T-helper 1 cell treated with Interleukin-12 subunit alpha and Interleukin-12 subunit beta and Interleukin-4 antibody, amounts not matched to agents 30 ng/mL and 1 ng/mL, for 36 hours (primary cell): ENCODE data around the gene LY6G5C. TPM values are rescaled to one million over a fixed set of nuclear protein-coding genes. Genes with fewer than 3 reads are reported as not detected.

Experiments
- intact Hi-C: fragments of 100-400 bp; cut with micrococcal nuclease; formaldehyde crosslinking; loops from one replicate; pipeline ENCODE4 v1.15.1; 2024
- total RNA-seq: library from RNA; stranded (reverse); gene quantifications from 2 replicates; pipeline ENCODE4 v1.2.3, GENCODE V29; 2022

Gene LY6G5C
- total RNA-seq, 1 donor from 2014 or later, result 6.3 TPM

DNA sequence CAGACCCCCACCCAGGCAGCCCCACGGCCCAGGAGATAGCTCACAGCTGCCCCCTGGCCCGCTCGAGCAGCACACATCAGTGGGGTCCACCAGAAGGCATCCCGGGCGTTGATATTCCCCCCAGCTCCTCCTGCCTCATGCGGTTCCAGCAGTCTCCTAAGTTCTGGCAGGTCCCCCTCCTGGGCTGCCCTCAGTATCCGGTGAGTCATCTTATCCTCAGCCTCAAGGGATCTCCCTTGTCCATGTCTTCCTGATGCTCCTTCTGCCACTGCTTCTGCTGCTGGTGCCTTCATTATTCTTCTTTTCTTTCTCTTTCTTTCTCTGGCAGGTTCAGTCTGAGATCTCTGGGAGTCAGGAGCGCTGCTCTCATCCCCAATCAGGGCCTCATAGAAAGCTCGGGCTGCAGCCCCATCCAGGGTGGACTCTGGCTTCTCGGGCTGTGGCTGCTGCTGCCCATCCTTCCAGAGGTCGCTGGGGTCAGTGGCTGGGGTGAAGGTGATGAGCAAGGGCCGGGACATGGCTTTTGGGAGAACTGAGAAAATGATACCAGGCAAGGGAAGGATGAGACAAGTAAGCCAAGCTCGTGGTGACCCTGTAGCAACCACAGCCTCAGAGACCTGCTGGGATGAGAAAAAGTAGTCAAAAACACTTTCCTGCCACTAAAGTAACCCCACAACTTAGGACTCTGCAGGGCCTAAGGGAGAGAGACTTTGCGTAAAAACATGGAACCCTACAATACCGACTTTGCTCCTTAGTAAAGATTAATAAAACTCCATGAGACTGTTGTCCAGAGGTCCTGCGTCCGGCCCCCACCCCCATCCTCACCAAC lies 16.7 kb downstream of the LY6G5C start:
- intact Hi-C loops, result loop anchor here (2.0 to 10.0 kb wide), 4 partner anchors 171 to 1751 kb away; partner anchors contain the start of genes ATF6B, CUTA, PHF1 and PSMB9

DNA sequence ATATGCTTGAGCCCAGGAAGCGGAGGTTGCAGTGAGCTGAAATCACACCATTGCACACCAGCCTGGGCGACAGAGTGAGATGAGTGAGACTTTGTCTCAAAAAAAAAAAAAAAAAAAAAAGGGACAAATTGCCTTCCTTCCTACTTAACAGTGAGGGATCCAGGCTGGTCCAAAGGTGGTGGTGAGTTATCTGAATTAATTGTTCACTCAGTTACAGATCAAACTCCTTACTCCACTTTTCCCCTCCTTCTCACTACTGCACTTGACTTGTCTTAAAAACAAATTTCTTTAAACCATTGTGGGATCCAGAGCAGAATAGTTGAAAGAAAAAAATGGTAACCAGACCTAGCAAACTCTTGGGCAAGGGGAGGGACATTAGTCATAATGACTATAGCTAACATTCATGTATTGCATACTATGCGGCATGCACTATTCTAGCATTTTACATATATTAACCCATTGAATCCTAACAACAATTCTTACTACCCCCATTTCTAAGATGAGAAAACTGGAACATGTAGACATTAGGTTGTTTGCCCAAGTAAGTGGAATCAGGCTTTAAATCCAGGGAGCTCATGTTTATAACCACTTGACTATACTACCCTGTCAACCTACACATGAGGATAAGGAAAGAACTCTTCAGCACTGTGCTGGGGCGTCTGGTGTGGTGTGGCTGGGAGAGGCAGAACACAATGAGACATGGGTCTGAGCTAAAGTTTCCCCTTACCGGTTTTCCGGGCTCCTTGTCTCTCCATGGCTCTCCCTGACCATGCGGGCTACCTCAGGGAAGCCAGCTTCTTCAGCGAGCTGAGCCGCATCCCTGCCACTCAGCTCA lies 17.5 kb downstream of the LY6G5C start:
- intact Hi-C loops, result loop anchor here (10.0 kb wide), 2 partner anchors 1191 to 1751 kb away; partner anchors contain the start of genes CUTA, PHF1, PSMB9 and TAP1

DNA sequence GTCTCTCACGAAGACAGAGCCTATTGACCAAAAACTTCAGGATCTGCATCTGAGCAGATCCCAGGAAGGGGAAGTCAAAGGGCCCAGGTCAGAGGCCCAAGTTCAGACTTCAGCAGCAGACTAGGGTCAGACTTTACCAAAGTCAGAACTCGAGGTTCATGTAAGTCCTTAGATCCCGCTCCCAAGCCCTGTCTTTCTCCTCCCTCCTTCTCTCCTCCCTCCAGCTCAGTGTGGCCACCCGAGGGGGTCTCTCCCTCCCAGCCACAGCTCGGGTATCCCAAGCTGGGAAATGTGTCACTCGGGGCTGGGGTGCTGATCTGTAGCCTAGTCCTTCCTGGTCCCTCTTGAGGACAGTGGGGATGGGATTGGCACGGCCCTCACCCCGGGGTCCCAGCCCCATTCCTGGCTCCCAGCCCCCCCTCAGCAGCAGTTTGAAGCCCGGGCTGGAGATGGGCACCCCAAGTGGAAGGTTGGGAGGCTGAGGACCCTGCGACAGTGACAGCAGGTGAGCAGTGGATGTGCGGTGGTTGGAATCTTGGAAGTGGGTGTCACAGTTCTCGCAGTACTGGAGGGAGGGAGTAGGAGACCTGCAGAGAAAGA lies 18.6 kb downstream of the LY6G5C start:
- intact Hi-C loops, result loop anchor here (10.0 kb wide), 2 partner anchors 1193 to 1753 kb away; partner anchors contain the start of genes CUTA, PHF1, PSMB9 and TAP1

DNA sequence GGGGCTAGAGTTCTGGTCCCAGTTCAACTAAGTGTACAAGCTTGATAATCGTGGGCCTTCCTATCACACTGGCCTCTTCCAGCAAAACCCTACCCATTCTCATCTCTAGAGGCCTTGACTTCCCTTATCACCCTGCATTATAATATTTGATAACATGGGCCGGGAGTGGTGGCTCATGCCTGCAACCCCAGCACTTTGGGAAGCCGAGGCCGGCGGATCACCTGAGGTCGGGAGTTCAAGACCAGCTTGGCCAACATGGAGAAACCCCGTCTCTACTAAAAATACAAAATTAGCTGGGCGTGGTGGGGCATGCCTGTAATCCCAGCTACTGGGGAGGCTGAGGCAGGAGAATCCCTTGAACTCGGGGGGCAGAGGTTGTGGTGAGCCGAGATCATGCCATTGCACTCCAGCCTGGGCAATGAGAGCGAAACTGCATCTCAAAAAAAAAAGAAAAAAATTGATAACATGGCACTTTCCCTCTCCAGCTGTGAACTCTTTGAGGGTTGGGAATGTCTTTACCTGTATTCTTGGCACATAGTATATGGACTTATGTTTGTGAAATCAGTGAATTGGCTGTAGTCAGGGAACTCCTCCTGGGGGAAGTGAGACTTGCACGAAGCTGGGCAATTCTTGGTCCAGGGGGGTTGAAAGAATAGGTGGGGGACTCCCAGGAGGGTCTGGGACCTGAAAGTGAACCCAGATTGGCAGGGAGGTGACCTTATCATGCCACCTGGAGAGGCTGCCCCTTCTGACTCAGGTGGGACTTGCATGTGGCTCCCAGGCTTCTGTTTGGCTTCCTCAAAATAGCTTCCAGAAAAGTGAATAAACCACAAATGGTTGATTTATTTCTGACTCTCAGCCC lies 19.4 kb downstream of the LY6G5C start:
- intact Hi-C loops, result loop anchor here (10.0 kb wide), 2 partner anchors 1193 to 1753 kb away; partner anchors contain the start of genes CUTA, PHF1, PSMB9 and TAP1

DNA sequence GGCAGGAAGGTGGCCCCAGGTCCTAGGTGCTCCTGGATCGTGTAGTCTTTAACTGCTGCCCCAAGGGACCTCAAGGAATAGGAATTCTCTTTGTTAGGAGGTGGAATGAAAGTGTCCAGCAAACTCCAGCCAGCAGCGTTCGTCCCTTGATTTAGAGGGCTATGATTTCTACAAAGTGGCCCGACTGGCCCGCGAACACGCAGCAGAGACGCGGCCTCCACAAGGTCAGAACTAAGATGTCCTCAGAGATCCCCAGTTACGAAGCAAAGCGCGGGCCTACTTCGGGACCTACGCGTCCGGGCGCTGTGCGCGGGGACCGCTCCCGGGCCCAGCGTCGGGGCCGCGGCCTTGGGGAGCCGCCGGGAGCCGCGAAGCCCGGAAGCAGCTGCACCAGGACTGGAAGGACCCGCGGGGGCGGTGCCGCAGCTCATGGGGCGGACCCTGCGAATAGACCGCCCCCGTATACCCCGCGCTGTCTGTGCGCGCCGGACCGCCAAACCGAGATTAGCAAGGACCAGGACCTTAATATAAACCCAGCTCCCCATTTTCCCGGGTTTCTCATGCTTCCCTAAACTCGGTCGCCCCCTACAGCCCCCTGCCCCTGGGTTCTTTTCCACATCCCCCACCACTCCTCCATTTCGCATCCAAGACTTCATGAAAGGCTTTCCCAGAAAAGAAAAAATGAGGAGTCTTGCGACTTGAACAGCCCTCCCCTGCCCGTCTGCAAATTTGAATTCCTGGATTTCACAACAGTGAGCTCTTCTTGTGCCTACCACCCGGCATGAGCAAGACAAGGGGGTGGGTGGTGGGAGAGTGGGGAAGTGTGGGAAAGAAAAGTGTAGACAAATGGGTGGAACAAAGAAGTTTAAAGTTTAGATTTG lies 20.2 kb downstream of the LY6G5C start, which contains the start of gene C6orf47:
C6orf47 (minus strand) TSS at position 398 of the 881 bp plus-strand sequence. CDS start 831 bp downstream, outside the sequence.
- intact Hi-C loops, result loop anchor here (1.0 to 10.0 kb wide), 3 partner anchors 8 to 1754 kb away; partner anchors contain the start of genes BAG6, CUTA, PHF1 and PSMB9

DNA sequence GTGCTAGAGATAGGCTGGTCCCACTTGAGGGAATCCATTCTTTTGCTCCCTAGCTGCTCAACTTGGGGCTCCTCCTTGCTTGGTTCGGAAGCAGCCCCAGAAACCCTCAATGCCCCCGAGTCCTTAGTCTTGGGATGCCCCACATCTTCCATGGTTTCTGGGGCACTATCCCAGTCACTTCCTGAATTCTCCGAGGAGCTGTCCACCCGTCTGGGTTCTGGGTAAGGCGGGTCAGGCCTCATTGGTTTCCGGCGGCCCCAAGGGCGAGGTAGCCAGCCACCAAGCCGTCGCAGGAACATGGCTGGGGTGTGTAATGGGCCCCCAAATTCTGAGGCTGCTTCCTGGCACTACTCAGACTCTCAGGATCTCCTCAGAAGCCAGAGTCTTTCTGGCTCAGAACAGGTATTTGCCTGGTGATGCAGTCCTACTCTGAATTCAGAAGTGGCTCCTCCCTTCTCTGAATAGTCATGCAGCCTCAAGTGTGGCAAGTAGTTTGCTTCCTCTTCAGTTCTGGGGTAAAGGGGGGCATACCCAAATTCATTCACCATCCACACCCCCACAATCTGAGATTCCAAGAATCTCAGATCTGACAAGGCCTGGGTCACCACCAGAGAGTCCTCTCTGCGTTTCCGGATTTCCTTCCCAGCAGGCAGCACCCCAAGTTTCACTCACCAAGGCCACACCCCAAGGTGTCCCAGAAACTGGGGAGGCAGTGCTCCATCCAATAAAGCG lies 21.1 kb downstream of the LY6G5C start:
- intact Hi-C loops, result loop anchor here (1.0 to 10.0 kb wide), 3 partner anchors 8 to 1755 kb away; partner anchors contain the start of genes BAG6, CUTA, PHF1 and PSMB9

DNA sequence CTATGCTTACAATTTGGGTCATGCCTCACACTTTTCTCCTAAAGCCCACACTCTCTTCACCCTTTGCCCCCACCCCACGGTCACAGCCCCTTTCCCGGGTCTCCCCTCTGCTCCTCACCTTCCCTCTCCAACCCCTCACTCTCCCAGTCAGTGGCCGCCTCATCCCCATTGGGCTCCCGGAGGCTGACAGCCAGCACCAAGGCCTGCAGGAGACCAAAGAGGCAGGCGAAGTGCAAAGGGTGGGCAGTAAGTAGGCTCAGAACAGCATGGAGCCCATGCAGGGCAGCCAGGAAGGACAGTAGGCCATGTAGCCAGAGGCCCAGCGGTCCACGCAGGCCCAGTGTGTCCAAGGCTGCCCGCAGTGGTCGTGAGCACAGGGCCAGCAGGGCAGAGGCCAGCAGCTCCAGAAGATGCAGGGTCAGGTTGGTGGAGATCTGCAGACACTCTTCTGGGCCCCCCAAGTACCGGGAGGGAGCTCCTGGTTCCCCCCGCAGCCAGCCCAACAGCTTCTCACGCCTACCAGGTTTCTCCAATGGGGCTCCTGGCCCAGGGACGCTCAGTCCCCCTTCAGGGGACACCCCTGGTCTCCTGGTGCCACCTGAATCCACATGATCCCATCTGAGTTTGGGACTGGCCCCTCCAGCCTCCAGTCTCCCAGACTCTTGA lies 21.8 kb downstream of the LY6G5C start:
- intact Hi-C loops, result no loop called here

DNA sequence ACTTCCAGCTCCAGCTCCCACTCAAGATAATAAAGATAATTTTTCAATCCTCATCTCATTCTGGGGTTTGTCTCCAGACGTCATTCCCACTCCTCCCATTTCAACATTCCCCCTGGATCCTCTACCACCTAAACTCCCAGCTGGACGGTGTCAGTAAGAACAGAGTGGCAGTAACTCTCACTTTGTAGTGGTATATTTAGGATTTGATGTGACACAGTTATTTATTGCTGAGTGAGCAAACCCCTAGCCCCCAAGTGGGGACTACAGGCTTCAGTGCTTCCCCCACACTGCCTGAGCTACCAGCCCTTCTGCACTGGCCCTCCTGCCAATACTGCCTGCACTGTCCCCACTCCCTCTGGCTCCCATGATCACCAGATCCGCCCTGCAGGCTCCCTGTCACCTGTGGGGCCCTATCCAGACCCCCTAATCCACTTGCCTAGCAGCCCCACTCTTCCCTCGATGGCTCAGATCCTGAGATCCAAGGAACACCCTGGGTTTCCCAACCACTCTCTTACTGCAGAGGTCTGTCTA lies 22.6 kb downstream of the LY6G5C start:
- intact Hi-C loops, result no loop called here

DNA sequence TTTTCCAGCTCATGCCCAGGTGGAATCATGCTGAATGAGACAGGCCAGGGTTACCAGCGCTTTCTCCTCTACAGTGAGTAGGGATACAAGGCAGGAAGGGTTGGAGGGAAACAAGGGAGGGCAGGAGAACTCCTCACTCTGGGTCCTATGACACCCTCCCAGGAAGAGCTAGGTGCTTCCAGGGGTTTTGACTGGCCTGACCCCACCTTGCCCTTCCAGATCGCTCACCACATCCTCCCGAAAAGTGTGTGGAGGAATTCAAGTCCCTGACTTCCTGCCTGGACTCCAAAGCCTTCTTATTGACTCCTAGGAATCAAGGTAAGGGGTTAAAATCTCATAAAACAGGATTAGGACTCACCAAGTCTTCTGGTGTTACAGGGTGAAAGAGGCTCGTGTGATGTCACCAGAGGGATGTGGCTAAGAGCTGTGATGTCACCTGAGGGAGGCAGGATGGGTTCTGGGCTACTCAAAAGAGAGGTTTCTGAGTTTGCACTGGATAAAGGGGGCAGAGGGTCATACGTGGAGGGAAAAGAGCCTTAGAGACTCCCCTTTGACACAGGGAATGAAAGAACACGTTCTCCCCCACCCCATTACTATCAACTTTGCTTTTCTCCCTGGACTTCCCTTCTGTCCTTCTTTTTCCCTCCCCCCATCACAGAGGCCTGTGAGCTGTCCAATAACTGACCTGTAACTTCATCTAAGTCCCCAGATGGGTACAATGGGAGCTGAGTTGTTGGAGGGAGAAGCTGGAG lies 23.3 kb downstream of the LY6G5C start:
- intact Hi-C loops, result no loop called here

DNA sequence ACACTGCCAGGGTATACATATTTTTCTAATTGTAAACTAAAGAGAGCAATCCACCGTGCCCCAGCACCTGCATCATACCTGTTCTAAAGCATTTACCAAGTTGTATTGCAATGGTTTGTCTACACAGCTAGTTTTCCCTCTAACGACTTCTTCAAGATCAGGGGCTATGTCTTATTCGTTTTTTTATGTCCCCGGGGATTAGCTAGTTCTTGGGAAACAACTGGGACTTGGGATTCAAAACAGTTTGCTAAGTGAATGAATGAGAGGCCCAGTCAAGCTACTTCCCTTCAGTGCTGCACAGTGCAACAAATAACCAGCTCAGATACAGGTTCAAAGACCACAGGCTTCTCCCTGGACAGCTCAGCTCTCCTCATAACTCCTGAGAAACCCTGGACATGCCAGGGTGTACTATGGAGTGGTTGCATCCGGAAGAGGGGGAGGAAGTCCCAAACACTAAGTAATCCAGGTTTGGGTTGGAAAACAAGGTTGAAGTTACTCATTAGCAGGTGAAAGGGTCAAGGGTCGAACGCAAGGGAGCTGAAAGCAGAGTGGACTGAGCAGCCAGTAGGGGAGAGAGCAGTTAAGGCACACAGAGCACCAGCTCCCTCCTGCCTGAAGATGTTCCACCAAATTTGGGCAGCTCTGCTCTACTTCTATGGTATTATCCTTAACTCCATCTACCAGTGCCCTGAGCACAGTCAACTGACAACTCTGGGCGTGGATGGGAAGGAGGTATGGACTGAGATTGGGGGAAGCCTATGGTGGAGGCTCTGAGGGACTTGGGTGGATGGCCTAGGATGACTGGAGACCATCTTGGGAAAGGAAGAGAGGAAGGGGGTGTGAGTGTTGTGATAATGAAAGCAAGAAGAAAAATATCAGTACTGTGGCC lies 25.3 kb downstream of the LY6G5C start, which contains the start of gene APOM:
APOM (plus strand) TSS at position 546 of the 889 bp plus-strand sequence; CDS start at position 619, 73 bp downstream.
- intact Hi-C loops, result no loop called here

DNA sequence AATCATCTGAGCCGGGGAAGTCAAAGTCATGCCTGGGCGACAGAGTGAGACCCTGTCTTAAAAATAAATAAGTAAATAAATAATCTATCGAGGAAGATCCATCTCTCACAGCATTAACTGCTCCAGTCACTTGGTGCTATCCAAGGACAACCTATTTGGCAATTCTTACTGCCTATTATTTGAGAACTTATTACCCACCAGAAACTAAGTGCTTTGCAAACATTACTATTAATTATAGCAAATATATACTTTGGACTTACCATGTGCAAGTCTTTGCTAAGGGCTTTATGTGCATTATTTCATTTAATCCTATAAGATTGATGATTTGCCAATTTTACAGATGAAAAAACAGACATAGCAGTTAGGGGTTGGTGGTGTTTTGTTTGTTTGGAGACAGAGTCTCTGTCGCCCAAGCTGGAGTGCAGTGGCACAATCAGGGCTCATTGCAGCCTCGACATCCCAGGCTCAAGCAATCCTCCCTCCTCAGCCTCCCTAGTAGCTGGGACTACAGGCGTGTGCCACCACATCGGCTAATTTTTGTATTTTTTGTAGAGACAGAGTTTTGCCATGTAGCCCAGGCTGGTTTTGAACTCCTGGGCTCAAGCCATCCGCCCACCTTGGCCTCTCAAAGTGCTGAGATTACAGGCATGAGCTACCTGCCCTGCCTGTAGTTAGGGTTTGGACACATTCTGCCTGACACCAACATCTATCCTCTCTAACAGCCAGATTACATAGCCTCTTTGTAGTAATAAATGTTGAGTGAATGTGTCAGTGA lies 26.1 kb downstream of the LY6G5C start:
- intact Hi-C loops, result loop anchor here (5.0 kb wide), 3 partner anchors 157 to 543 kb away; partner anchors contain the start of gene MICB

DNA sequence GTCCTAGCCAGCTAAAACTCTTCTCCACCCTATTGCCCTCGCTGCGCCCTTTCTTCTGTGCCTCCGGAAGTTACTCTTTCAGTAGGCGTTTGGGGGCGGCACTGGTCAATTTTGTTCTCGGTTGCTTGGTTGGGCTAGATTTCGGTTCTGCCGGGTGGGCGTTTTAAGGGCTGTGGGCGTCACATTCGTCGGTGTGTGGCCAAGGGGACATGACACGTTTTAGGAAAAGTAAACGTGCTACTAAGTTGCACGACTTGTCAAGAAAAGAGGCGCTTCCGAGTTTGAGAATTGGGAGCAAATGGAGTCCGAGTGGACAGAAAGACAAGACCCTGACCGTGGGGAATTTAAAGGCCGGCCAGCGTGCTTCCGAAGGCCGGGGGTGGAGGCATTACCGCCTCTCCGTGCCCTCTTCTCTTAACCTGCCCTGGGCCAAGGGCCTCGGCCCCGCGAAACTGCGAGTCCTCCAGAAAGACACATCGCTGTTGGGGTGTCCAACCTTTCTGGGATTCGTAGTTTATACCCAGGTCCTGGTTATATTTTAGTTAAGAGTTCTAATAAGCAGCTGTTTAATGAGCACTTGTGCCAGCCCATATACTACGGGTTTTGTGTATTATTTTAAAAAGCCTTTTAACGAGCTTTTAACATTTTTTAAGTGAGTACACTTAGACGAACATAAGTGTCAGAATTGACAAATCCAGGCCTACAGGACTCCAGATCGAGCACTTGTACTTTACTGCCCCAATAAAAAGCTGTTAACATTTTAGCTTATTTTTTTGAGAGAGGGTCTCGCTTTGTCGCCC lies 27.7 kb downstream of the LY6G5C start:
- intact Hi-C loops, result loop anchor here (1.0 to 5.0 kb wide), 17 partner anchors 7 to 1082 kb away; partner anchors contain the start of genes ABCF1, ABHD16A, C6orf47 and DDX39B

DNA sequence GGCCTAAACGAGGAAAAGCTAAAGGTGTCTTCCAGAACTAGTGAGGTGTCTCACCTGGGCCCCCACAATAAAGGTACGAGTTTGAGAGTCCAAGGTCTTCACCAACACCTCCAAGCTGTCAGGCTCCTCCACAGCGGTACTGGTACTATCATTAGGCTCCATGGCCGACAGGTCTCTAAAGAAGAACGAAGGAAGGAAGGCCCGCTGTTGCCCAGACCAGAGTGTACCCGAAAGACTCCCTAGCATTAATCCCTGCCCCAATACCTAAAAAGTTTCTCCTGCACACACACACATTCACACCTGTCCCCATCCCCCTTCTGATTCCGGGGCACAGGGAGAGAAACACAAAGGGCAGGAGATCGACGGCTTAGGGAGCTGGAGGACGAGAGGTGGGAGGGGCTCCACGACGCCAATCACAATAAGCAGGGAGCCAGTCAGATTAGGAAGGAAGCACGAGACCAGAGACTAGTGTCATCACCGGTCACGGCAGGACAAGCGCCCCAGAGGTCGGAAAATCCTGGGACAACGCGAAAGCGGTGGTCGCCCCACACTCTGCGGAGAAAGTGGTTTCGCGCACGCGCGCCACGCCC lies 29.2 kb downstream of the LY6G5C start:
- intact Hi-C loops, result loop anchor here (1.0 to 5.0 kb wide), 17 partner anchors 9 to 1080 kb away; partner anchors contain the start of genes ABCF1, ABHD16A, C6orf47 and DDX39B
